Gastrocnemius medialis (tissue), 4 donors: ENCODE data around the gene HLX.

ENCODE experiments used
- POLR2A ChIP-seq, 2 donors: fragments of 450-650 bp; IDR thresholded peaks; one replicate each; pipeline ENCODE4 v1.6.1; 2017; ENCODE audit warnings: antibody characterized with exemption in 2 of 2, mild to moderate bottlenecking in 2 of 2, moderate library complexity in 2 of 2
- TF ChIP-seq, protein P1 (sequence below), 5 experiments: fragments of 450-650 bp in 3 of 5; fragments of 200-600 bp in 2 of 5; sonication (generic) in 2 of 5; IDR thresholded peaks in 4 of 5; conservative IDR thresholded peaks in 1 of 5; 1 replicate in 4 of 5; 2 replicates in 1 of 5; pipeline ENCODE4 v1.5.1; 2016 to 2019; ENCODE audit warnings: antibody characterized with exemption in 5 of 5, mild to moderate bottlenecking in 3 of 5, moderate library complexity in 3 of 5

DNA sequence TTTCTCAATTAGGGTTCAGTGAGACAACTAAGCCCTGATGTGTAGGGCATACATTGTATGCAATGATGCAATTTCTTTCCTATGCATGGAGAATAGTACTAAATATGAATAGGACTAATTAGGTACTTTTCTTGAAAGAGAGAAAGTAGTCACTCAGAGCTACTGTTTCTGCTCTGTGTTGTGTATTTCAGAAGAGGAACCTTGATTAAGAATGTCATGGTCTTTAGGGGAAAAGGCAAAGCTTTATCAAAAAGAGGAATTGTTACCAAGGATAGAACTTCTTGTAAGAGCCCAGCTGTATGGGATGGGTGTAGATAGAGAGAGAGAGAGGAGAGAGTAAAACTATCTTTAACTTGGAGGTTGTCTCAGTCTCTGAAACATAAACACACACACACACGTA lies 49.1 kb downstream of the HLX start:
- TF ChIP-seq, protein P1, sequence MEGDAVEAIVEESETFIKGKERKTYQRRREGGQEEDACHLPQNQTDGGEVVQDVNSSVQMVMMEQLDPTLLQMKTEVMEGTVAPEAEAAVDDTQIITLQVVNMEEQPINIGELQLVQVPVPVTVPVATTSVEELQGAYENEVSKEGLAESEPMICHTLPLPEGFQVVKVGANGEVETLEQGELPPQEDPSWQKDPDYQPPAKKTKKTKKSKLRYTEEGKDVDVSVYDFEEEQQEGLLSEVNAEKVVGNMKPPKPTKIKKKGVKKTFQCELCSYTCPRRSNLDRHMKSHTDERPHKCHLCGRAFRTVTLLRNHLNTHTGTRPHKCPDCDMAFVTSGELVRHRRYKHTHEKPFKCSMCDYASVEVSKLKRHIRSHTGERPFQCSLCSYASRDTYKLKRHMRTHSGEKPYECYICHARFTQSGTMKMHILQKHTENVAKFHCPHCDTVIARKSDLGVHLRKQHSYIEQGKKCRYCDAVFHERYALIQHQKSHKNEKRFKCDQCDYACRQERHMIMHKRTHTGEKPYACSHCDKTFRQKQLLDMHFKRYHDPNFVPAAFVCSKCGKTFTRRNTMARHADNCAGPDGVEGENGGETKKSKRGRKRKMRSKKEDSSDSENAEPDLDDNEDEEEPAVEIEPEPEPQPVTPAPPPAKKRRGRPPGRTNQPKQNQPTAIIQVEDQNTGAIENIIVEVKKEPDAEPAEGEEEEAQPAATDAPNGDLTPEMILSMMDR (IDR thresholded peaks at IDR 0.05 in 4 of 5, conservative IDR thresholded peaks at IDR 0.05 in 1 of 5) = no peak
- no peak for TF ChIP-seq POLR2A (IDR thresholded peaks at IDR 0.05)
